HCT116 (cell line): ENCODE measurements around the gene AFAP1. TPM values are rescaled to one million over a fixed set of nuclear protein-coding genes. Genes with fewer than 3 reads are reported as not detected.

Experiments used
- ATAC-seq: fragments of 200-7000 bp; cut with Tn5 transposase; 2 replicates; pipeline ENCODE4 v1.9.1; 2020; ENCODE audit warnings: mild to moderate bottlenecking, moderate library complexity
- BruUV-seq: library from RNA; stranded (reverse); fragments of 400-500 nt; replicated peaks from 2 replicates; lab custom pipeline; 2021; lab: Mats Ljungman, UMichigan
- CTCF ChIA-PET: fragments of 300-600 bp; sonication (Branson Sonifier 250); formaldehyde crosslinking; loops from one replicate; lab custom pipeline; 2021; ENCODE audit warnings: antibody characterized with exemption; lab: Charles Lee
- POLR2A ChIA-PET: fragments of 300-600, 350-600 bp; sonication (Branson Sonifier 250); formaldehyde crosslinking; loops from one replicate; lab custom pipeline; 2021; ENCODE audit warnings: antibody characterized with exemption; lab: Charles Lee
- RAD21 ChIA-PET, 2 experiments: fragments of 300-600 bp; sonication (Branson Sonifier 250); formaldehyde crosslinking; loops; one replicate each; lab custom pipeline; 2023; ENCODE audit warnings: low total read pairs in 2 of 2; ENCODE audit not compliant: uncharacterized antibody in 2 of 2, unreplicated experiment in 2 of 2, low non-redundant PET in 1 of 2; lab: Charles Lee
- DNase-seq: peaks from one replicate; pipeline ENCODE4 v3.0.0-alpha.2; 2010; ENCODE audit warnings: low read depth, low spot score
- H2AFZ ChIP-seq: fragments of 200-600 bp; shearing (Covaris generic), sonication (generic); 2 replicates; pipeline ENCODE4 v1.6.1; 2017; ENCODE audit warnings: low read depth, mixed run types, mixed read lengths, antibody characterized with exemption, low read length; ENCODE audit not compliant: poor library complexity, severe bottlenecking
- H3K27ac ChIP-seq: 2 replicates; pipeline ENCODE4 v1.5.1; 2012; ENCODE audit warnings: low read depth, low read length
- H3K27me3 ChIP-seq: fragments of 200-600 bp; sonication (generic); 2 replicates; pipeline ENCODE4 v1.6.1; 2016; ENCODE audit warnings: mixed run types, low read length, mixed read lengths; ENCODE audit not compliant: insufficient read depth
- H3K36me3 ChIP-seq, 2 experiments: fragments of 200-500 bp in 1 of 2; fragments of 200-600 bp in 1 of 2; sonication (Bioruptor generic) in 1 of 2; sonication (generic) in 1 of 2; 2 replicates each; pipeline versions ENCODE4 v1.5.1 to v1.6.1; 2014 to 2016; ENCODE audit warnings: low read length in 2 of 2, inconsistent platforms in 1 of 2, mixed read lengths in 1 of 2, mixed run types in 1 of 2; ENCODE audit not compliant: insufficient read depth in 2 of 2, control insufficient read depth in 1 of 2
- H3K4me1 ChIP-seq, 2 experiments: fragments of 200-600 bp in 1 of 2; sonication (generic) in 1 of 2; 2 replicates each; pipeline versions ENCODE4 v1.5.1 to v1.6.1; 2012 to 2017; ENCODE audit warnings: low read length in 2 of 2, inconsistent platforms in 1 of 2, mild to moderate bottlenecking in 1 of 2, mixed read lengths in 1 of 2, mixed run types in 1 of 2, moderate library complexity in 1 of 2; ENCODE audit not compliant: insufficient read depth in 2 of 2, control insufficient read depth in 1 of 2
- H3K4me2 ChIP-seq: fragments of 200-600 bp; sonication (generic); 2 replicates; pipeline ENCODE4 v1.6.1; 2017; ENCODE audit warnings: mixed run types, low read length, mixed read lengths
- H3K4me3 ChIP-seq, 2 experiments: fragments of 200-600 bp in 1 of 2; sonication (generic) in 1 of 2; replicated peaks in 1 of 2; 2 replicates each; pipeline ENCODE4 v1.5.1; 2011 to 2016; ENCODE audit warnings: low read length in 2 of 2, control low read depth in 1 of 2, low read depth in 1 of 2, mild to moderate bottlenecking in 1 of 2, mixed read lengths in 1 of 2, mixed run types in 1 of 2
- H3K79me2 ChIP-seq: fragments of 200-600 bp; sonication (generic); 2 replicates; pipeline ENCODE4 v1.6.1; 2017; ENCODE audit warnings: mild to moderate bottlenecking, mixed run types, low read length, moderate library complexity, mixed read lengths; ENCODE audit not compliant: insufficient read depth
- H3K9ac ChIP-seq: fragments of 200-600 bp; sonication (generic); 2 replicates; pipeline ENCODE4 v1.6.1; 2016; ENCODE audit warnings: low read length, mixed read lengths
- H3K9me2 ChIP-seq: fragments of 200-600 bp; sonication (generic), shearing (Covaris generic); 2 replicates; pipeline ENCODE4 v1.6.1; 2017; ENCODE audit warnings: mixed run types, mild to moderate bottlenecking, moderate library complexity; ENCODE audit not compliant: insufficient read depth
- H3K9me3 ChIP-seq, 2 experiments: fragments of 200-500 bp in 1 of 2; fragments of 200-600 bp in 1 of 2; sonication (Bioruptor generic) in 1 of 2; sonication (generic) in 1 of 2; 2 replicates each; pipeline ENCODE4 v1.6.1; 2014 to 2017; ENCODE audit warnings: low read length in 2 of 2, mixed read lengths in 2 of 2, inconsistent platforms in 1 of 2, low read depth in 1 of 2, mild to moderate bottlenecking in 1 of 2, mixed run types in 1 of 2, moderate library complexity in 1 of 2; ENCODE audit not compliant: control insufficient read depth in 1 of 2, insufficient read depth in 1 of 2
- H4K20me1 ChIP-seq: fragments of 200-600 bp; sonication (generic), shearing (Covaris generic); 2 replicates; pipeline ENCODE4 v1.6.1; 2017; ENCODE audit warnings: mixed run types, mild to moderate bottlenecking, moderate library complexity; ENCODE audit not compliant: insufficient read depth
- CBX3 ChIP-seq: IDR thresholded peaks from 2 replicates; pipeline ENCODE4 v1.6.1; 2012; ENCODE audit warnings: low read depth
- CTCF ChIP-seq, 3 experiments: fragments of 200-600 bp in 1 of 3; sonication (generic) in 1 of 3; IDR thresholded peaks in 2 of 3; conservative IDR thresholded peaks in 1 of 3; 2 replicates each; pipeline ENCODE4 v1.5.1; 2012 to 2017; ENCODE audit warnings: low read depth in 2 of 3, low read length in 2 of 3, antibody characterized with exemption in 1 of 3, borderline replicate concordance in 1 of 3, control low read depth in 1 of 3, mild to moderate bottlenecking in 1 of 3, mixed read lengths in 1 of 3, mixed run types in 1 of 3, moderate library complexity in 1 of 3; ENCODE audit not compliant: insufficient read depth in 1 of 3
- EZH2phosphoT487 ChIP-seq: fragments of 200-600 bp; IDR thresholded peaks from 2 replicates; pipeline ENCODE4 v1.6.1; 2018; ENCODE audit warnings: antibody characterized with exemption, borderline replicate concordance
- FOSL1 ChIP-seq: IDR thresholded peaks from 2 replicates; pipeline ENCODE4 v1.6.1; 2012; ENCODE audit warnings: low read depth
- JUND ChIP-seq: IDR thresholded peaks from 2 replicates; pipeline ENCODE4 v1.6.1; 2012
- MAX ChIP-seq: IDR thresholded peaks from 2 replicates; pipeline ENCODE4 v1.6.1; 2012
- POLR2A ChIP-seq: IDR thresholded peaks from 2 replicates; pipeline ENCODE4 v1.7.0; 2011; ENCODE audit warnings: borderline replicate concordance; ENCODE audit not compliant: insufficient read depth, insufficient read length; ENCODE audit errors: extremely low read depth
- POLR2AphosphoS5 ChIP-seq: IDR thresholded peaks from 2 replicates; pipeline ENCODE4 v1.6.1; 2011; ENCODE audit warnings: mild to moderate bottlenecking, low read depth, low read length, moderate library complexity
- RAD21 ChIP-seq: IDR thresholded peaks from 2 replicates; pipeline ENCODE4 v1.6.1; 2012; ENCODE audit warnings: low read depth, mild to moderate bottlenecking
- SP1 ChIP-seq: IDR thresholded peaks from 2 replicates; pipeline ENCODE4 v1.6.1; 2012; ENCODE audit warnings: low read depth
- SRF ChIP-seq: IDR thresholded peaks from 2 replicates; pipeline ENCODE4 v1.6.1; 2012; ENCODE audit warnings: low read depth
- ZNF274 ChIP-seq: fragments of 200-500 bp; sonication (Bioruptor generic); IDR thresholded peaks from 2 replicates; pipeline ENCODE4 v1.6.1; 2014; ENCODE audit warnings: mild to moderate bottlenecking, low read depth, low read length, inconsistent platforms
- intact Hi-C: fragments of 100-400 bp; cut with micrococcal nuclease; formaldehyde crosslinking; loops from 2 replicates; pipeline ENCODE4 v1.10.0; 2022
- total RNA-seq: library from RNA; stranded (reverse); gene quantifications from one replicate; pipeline ENCODE4 v1.2.1, GENCODE V29; 2021; ENCODE audit not compliant: unreplicated experiment
- TF ChIP-seq, protein P1 (sequence below): IDR thresholded peaks from 2 replicates; pipeline ENCODE4 v1.6.1; 2012; ENCODE audit warnings: low read depth

AFAP1 gene
- total RNA-seq, 1 experiment from 2014 or later, result 19.4 TPM

DNA sequence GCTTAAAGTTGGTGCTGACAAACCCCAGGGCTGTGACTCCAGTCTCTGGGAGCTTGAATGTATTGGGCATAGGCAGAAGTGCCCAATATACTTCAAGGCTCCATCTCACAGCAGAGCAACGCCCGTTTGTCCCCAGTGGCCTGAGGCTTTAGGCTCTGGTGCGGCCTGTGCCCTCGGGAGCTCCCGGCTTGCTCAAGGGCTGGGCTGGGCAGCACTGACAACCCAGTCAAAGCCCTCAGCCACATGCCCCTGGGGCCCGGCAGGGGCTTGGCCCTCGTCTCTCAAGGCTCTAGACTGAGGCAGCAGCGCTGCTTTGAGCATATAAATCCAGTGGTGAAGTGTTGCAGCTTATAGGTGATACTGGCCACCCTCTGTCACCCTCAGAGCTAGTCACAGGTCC lies 203.7 kb downstream of the AFAP1 start:
- no peak overlapping the region for H2AFZ ChIP-seq
- no peak overlapping the region for H3K4me2 ChIP-seq
- no peaks in the 10 kb centered on the region for H3K9me2 ChIP-seq
- intact Hi-C loops, result no loop called here
- no peak for TF ChIP-seq ZNF274
- no peak for TF ChIP-seq JUND
- TF ChIP-seq CTCF (IDR thresholded peaks at IDR 0.05 in 2 of 3, conservative IDR thresholded peaks at IDR 0.05 in 1 of 3; ENCODE audit: borderline replicate concordance in 1 of 3, insufficient read depth in 1 of 3, low read depth in 2 of 3, low read length in 2 of 3), result no peak
- no peak for TF ChIP-seq MAX
- TF ChIP-seq CBX3, result no peak
- TF ChIP-seq POLR2AphosphoS5, result no peak
- no peak for TF ChIP-seq SRF
- no peak for TF ChIP-seq SP1
- TF ChIP-seq, protein P1, sequence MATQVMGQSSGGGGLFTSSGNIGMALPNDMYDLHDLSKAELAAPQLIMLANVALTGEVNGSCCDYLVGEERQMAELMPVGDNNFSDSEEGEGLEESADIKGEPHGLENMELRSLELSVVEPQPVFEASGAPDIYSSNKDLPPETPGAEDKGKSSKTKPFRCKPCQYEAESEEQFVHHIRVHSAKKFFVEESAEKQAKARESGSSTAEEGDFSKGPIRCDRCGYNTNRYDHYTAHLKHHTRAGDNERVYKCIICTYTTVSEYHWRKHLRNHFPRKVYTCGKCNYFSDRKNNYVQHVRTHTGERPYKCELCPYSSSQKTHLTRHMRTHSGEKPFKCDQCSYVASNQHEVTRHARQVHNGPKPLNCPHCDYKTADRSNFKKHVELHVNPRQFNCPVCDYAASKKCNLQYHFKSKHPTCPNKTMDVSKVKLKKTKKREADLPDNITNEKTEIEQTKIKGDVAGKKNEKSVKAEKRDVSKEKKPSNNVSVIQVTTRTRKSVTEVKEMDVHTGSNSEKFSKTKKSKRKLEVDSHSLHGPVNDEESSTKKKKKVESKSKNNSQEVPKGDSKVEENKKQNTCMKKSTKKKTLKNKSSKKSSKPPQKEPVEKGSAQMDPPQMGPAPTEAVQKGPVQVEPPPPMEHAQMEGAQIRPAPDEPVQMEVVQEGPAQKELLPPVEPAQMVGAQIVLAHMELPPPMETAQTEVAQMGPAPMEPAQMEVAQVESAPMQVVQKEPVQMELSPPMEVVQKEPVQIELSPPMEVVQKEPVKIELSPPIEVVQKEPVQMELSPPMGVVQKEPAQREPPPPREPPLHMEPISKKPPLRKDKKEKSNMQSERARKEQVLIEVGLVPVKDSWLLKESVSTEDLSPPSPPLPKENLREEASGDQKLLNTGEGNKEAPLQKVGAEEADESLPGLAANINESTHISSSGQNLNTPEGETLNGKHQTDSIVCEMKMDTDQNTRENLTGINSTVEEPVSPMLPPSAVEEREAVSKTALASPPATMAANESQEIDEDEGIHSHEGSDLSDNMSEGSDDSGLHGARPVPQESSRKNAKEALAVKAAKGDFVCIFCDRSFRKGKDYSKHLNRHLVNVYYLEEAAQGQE, result no peak
- no peak for TF ChIP-seq POLR2A
- no peak for TF ChIP-seq RAD21
- no peak for TF ChIP-seq FOSL1
- no peak for TF ChIP-seq EZH2phosphoT487
- RAD21 ChIA-PET, result no interaction called here
- no peak overlapping the region for H3K9ac ChIP-seq
- no TSS peak for BruUV-seq
- no peaks in the 10 kb centered on the region for H3K79me2 ChIP-seq
- no peaks in the 10 kb centered on the region for H3K9me3 ChIP-seq
- no peaks in the 10 kb centered on the region for H4K20me1 ChIP-seq
- H3K27me3 ChIP-seq, result no peaks in the 10 kb centered on the region
- POLR2A ChIA-PET, result no interaction called here
- no peaks in the 10 kb centered on the region for H3K36me3 ChIP-seq
- DNase-seq (no peak), ATAC-seq (no peak)
- CTCF ChIA-PET, result no interaction called here
- no peaks in the 10 kb centered on the region for H3K4me1 ChIP-seq
- H3K27ac ChIP-seq, result no peak overlapping the region
- H3K4me3 ChIP-seq, result no peak overlapping the region
